Keratinocyte (primary cell): ENCODE results near the gene ARID5B.

Experiments used
- CTCF ChIP-seq, 3 experiments: IDR thresholded peaks in 1 of 3; conservative IDR thresholded peaks in 1 of 3; optimal IDR thresholded peaks in 1 of 3; 2 replicates in 2 of 3; 3 replicates in 1 of 3; pipeline versions ENCODE3 to v1.5.1; 2011; ENCODE audit warnings: low read length in 3 of 3, mild to moderate bottlenecking in 3 of 3, moderate library complexity in 2 of 3, control low read depth in 1 of 3, inconsistent platforms in 1 of 3; ENCODE audit not compliant: insufficient read depth in 2 of 3; ENCODE audit errors: extremely low read depth in 1 of 3
- EZH2 ChIP-seq: IDR thresholded peaks from one replicate; pipeline ENCODE4 v1.6.1; 2012; ENCODE audit warnings: inconsistent platforms, mild to moderate bottlenecking, low read length, moderate library complexity

DNA sequence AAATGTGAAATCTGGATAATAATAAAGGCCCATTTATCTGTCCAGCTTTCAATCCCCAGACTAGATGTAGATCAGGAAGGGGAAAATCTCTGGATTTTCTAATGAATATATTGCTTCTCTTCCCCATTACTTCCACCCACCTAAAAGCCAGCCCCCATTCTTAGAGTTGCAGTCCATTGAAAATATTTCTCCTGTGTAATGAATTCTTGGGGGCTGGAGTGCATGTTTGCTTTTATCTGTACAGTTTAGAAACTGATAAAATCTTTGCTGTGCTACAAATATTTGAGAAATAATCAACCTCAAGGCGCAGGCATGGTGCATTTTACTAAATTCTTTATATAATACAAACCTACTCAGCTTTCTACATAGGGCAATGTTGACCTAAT, 180.8 kb downstream of the ARID5B start:
- TF ChIP-seq CTCF (optimal IDR thresholded peaks at IDR 0.05 in 1 of 3, IDR thresholded peaks at IDR 0.05 in 1 of 3, conservative IDR thresholded peaks at IDR 0.05 in 1 of 3; ENCODE audit: extremely low read depth in 1 of 3, insufficient read depth in 2 of 3, low read length in 3 of 3) (no peak), EZH2 (no peak)
